Measurements from ENCODE around the gene RNF166.

GRCh38 chr16:88737298-88738150 is 31.3 kb upstream of the RNF166 start:
- TF ChIP-seq, protein P1, sequence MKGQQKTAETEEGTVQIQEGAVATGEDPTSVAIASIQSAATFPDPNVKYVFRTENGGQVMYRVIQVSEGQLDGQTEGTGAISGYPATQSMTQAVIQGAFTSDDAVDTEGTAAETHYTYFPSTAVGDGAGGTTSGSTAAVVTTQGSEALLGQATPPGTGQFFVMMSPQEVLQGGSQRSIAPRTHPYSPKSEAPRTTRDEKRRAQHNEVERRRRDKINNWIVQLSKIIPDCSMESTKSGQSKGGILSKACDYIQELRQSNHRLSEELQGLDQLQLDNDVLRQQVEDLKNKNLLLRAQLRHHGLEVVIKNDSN (IDR thresholded peaks at IDR 0.05), result peak; percentile 71
- TF ChIP-seq CREB1 (IDR thresholded peaks at IDR 0.05; ENCODE audit: low read depth), result no peak
- no peak for TF ChIP-seq TAF1 (IDR thresholded peaks at IDR 0.05; ENCODE audit: low read depth)
- peak; percentile 71 for TF ChIP-seq RAD21 (IDR thresholded peaks at IDR 0.05; ENCODE audit: low read depth)
- no peak for TF ChIP-seq EP300 (IDR thresholded peaks at IDR 0.05; ENCODE audit: borderline replicate concordance)
- peak; percentile 97 for TF ChIP-seq MAX (IDR thresholded peaks at IDR 0.05)
- peak; percentile 44 for TF ChIP-seq TEAD4 (IDR thresholded peaks at IDR 0.05)
- peak; percentile 81; the same call in 1 of the 2 replicates for TF ChIP-seq ZBTB7A (IDR thresholded peaks at IDR 0.05; ENCODE audit: low read depth)
- TF ChIP-seq YY1 (IDR thresholded peaks at IDR 0.05; ENCODE audit: low read depth), result no peak
- TF ChIP-seq EGR1 (IDR thresholded peaks at IDR 0.05), result no peak
- 0 out of 2 replicates have a peak, but pooled peaks have one; percentile 39 for TF ChIP-seq TCF12 (IDR thresholded peaks at IDR 0.05; ENCODE audit: low read depth)
- TF ChIP-seq, protein P2, sequence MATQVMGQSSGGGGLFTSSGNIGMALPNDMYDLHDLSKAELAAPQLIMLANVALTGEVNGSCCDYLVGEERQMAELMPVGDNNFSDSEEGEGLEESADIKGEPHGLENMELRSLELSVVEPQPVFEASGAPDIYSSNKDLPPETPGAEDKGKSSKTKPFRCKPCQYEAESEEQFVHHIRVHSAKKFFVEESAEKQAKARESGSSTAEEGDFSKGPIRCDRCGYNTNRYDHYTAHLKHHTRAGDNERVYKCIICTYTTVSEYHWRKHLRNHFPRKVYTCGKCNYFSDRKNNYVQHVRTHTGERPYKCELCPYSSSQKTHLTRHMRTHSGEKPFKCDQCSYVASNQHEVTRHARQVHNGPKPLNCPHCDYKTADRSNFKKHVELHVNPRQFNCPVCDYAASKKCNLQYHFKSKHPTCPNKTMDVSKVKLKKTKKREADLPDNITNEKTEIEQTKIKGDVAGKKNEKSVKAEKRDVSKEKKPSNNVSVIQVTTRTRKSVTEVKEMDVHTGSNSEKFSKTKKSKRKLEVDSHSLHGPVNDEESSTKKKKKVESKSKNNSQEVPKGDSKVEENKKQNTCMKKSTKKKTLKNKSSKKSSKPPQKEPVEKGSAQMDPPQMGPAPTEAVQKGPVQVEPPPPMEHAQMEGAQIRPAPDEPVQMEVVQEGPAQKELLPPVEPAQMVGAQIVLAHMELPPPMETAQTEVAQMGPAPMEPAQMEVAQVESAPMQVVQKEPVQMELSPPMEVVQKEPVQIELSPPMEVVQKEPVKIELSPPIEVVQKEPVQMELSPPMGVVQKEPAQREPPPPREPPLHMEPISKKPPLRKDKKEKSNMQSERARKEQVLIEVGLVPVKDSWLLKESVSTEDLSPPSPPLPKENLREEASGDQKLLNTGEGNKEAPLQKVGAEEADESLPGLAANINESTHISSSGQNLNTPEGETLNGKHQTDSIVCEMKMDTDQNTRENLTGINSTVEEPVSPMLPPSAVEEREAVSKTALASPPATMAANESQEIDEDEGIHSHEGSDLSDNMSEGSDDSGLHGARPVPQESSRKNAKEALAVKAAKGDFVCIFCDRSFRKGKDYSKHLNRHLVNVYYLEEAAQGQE (IDR thresholded peaks at IDR 0.05; ENCODE audit: low read depth), result no peak
- no peak for TF ChIP-seq FOXM1 (IDR thresholded peaks at IDR 0.05; ENCODE audit: borderline replicate concordance, low read depth)

All from Ishikawa (cell line).